Thyroid gland (tissue), 4 donors: ENCODE data around the gene TYRO3. TPM values are rescaled to one million over a fixed set of nuclear protein-coding genes. Genes with fewer than 3 reads are reported as not detected.
A peak's percentile ranks its signal among the peaks of the same experiment; 100 is the strongest.

Experiments
- DNase-seq, 2 donors: peaks; one replicate each; pipeline ENCODE4 v3.0.0-alpha.2; 2019
- H3K27ac ChIP-seq, 3 donors: fragments of 200-600 bp; sonication (generic); 1 replicate in 2 of 3; 2 replicates in 1 of 3; pipeline ENCODE4 v1.5.1; 2016 to 2019; ENCODE audit warnings: mild to moderate bottlenecking in 1 of 3, moderate library complexity in 1 of 3
- H3K27me3 ChIP-seq: fragments of 200-600 bp; sonication (generic); one replicate; pipeline ENCODE4 v1.5.1; 2019
- H3K36me3 ChIP-seq, 2 donors: fragments of 200-600 bp; sonication (generic); one replicate each; pipeline ENCODE4 v1.5.1; 2016 to 2019
- H3K4me1 ChIP-seq, 2 donors: fragments of 200-600 bp; sonication (generic); one replicate each; pipeline ENCODE4 v1.5.1; 2017 to 2019
- H3K4me3 ChIP-seq, 3 donors: fragments of 200-600 bp; sonication (generic); replicated peaks in 1 of 3; 1 replicate in 2 of 3; 2 replicates in 1 of 3; pipeline ENCODE4 v1.5.1; 2016; ENCODE audit warnings: mild to moderate bottlenecking in 1 of 3
- H3K9me3 ChIP-seq: fragments of 200-600 bp; sonication (generic); one replicate; pipeline ENCODE4 v1.5.1; 2017
- CTCF ChIP-seq, 6 experiments: fragments of 200-600 bp in 3 of 6; fragments of 450-650 bp in 3 of 6; sonication (generic) in 3 of 6; IDR thresholded peaks; one replicate each; pipeline ENCODE4 v1.5.1; 2016 to 2019; ENCODE audit warnings: antibody characterized with exemption in 6 of 6, mild to moderate bottlenecking in 2 of 6, inconsistent platforms in 1 of 6, moderate library complexity in 1 of 6
- POLR2A ChIP-seq, 2 donors: fragments of 450-650 bp; IDR thresholded peaks; one replicate each; pipeline ENCODE4 v1.6.1; 2017; ENCODE audit warnings: antibody characterized with exemption in 2 of 2, mild to moderate bottlenecking in 2 of 2, moderate library complexity in 1 of 2
- WGBS, 2 donors: methylation state at CpG; one replicate each; pipeline ENCODE4 v1.1.5; 2017; 5-methylcytosine and 5-hydroxymethylcytosine counted together
- intact Hi-C: fragments of 100-400 bp; cut with DNase I; formaldehyde crosslinking; loops from one replicate; pipeline ENCODE4 v1.15.1; 2023
- total RNA-seq, 4 donors: library from RNA; depleted of rRNA; stranded (reverse); fragments of >200 nt; gene quantifications; one replicate each; pipeline ENCODE4 v1.2.3, GENCODE V29; 2016

TYRO3 gene
- total RNA-seq, 4 donors from 2014 or later = 1.6 to 4.4 (median 3.4) TPM

GRCh38 chr15:41543521-41543870, 15.5 kb upstream of the TYRO3 start:
- DNase-seq = no peak
- intact Hi-C loops = no loop called here
- Histone ChIP-seq H3K4me3 (peak overlapping the region; percentile 36 to 92 (median 45)), H3K27ac (peak overlapping the region in 2 of 3 donors; percentile 13 to 79), H3K4me1 (peaks cover 4 to 5% of the 10 kb centered on the region in 2 donors), H3K9me3 (no peaks in the 10 kb centered on the region), H3K36me3 (no peaks in the 10 kb centered on the region), H3K27me3 (no peaks in the 10 kb centered on the region)
- no peak for TF ChIP-seq CTCF (IDR thresholded peaks at IDR 0.05)
- TF ChIP-seq POLR2A (IDR thresholded peaks at IDR 0.05) = no peak
- WGBS, 2 donors = 7 to 12% methylated on average over 8 of the region's 8 CpGs

GRCh38 chr15:41544650-41545015, 14.4 kb upstream of the TYRO3 start:
- Histone ChIP-seq H3K4me1 (peaks cover 4 to 5% of the 10 kb centered on the region in 2 donors), H3K36me3 (no peaks in the 10 kb centered on the region), H3K27ac (no peak overlapping the region), H3K4me3 (no peak overlapping the region), H3K9me3 (no peaks in the 10 kb centered on the region), H3K27me3 (no peaks in the 10 kb centered on the region)
- peak in 1 of 2 donors; percentile 9 for DNase-seq
- 78 to 87% methylated on average over 6 to 15 of the region's 15 CpGs for WGBS, 2 donors
- TF ChIP-seq POLR2A (IDR thresholded peaks at IDR 0.05) (no peak), CTCF (IDR thresholded peaks at IDR 0.05) (no peak)
- intact Hi-C loops = no loop called here

- no peak for TF ChIP-seq POLR2A (IDR thresholded peaks at IDR 0.05)
- no peak for TF ChIP-seq CTCF (IDR thresholded peaks at IDR 0.05)
- DNase-seq = no peak
- intact Hi-C loops = no loop called here
- Histone ChIP-seq H3K9me3 (no peaks in the 10 kb centered on the region), H3K4me3 (no peak overlapping the region), H3K27me3 (no peaks in the 10 kb centered on the region), H3K4me1 (peaks cover 4 to 5% of the 10 kb centered on the region in 2 donors), H3K27ac (no peak overlapping the region), H3K36me3 (no peaks in the 10 kb centered on the region)
- 90 to 92% methylated on average over 3 of the region's 3 CpGs for WGBS, 2 donors
These were observed 13.8 kb upstream of the TYRO3 start for GRCh38 chr15:41545218-41545617.

- Histone ChIP-seq H3K36me3 (no peaks in the 10 kb centered on the region), H3K27me3 (no peaks in the 10 kb centered on the region), H3K27ac (no peak overlapping the region), H3K4me3 (no peak overlapping the region), H3K9me3 (no peaks in the 10 kb centered on the region), H3K4me1 (peaks cover 4 to 5% of the 10 kb centered on the region in 2 donors)
- WGBS, 2 donors = 84 to 85% methylated on average over 13 of the region's 13 CpGs
- TF ChIP-seq CTCF (IDR thresholded peaks at IDR 0.05) (no peak), POLR2A (IDR thresholded peaks at IDR 0.05) (no peak)
- intact Hi-C loops = no loop called here
- no peak for DNase-seq
These were observed 11.9 kb upstream of the TYRO3 start for GRCh38 chr15:41546851-41547786.

- H3K27me3 ChIP-seq = no peaks in the 10 kb centered on the region
- no peak overlapping the region for H3K27ac ChIP-seq
- no peaks in the 10 kb centered on the region for H3K36me3 ChIP-seq
- intact Hi-C loops = no loop called here
- H3K4me1 ChIP-seq = no peaks in the 10 kb centered on the region
- no peaks in the 10 kb centered on the region for H3K9me3 ChIP-seq
- no peak overlapping the region for H3K4me3 ChIP-seq
- TF ChIP-seq CTCF (IDR thresholded peaks at IDR 0.05) (no peak), POLR2A (IDR thresholded peaks at IDR 0.05) (no peak)
- no peak for DNase-seq
- 90 to 92% methylated on average over 9 of the region's 9 CpGs for WGBS, 2 donors
These were observed 8.8 kb upstream of the TYRO3 start for GRCh38 chr15:41550066-41550775.
